ENCODE data around the gene RGL4.
"Not testable (repeated sequence)": the region's sequence is repeated elsewhere in the genome, so short reads cannot be mapped to it uniquely, and the experiment has no call there.

RGL4 gene

GRCh38 chr22:23690713-23691112, at the start of gene RGL4:
RGL4 (plus strand) TSS chr22:23691013; CDS start chr22:23692031, 1,018 bp downstream.
- H3K4me3 ChIP-seq (ENCODE audit: low read depth, low read length): no peak within 1 kb of the TSS
- TF ChIP-seq, protein P1, sequence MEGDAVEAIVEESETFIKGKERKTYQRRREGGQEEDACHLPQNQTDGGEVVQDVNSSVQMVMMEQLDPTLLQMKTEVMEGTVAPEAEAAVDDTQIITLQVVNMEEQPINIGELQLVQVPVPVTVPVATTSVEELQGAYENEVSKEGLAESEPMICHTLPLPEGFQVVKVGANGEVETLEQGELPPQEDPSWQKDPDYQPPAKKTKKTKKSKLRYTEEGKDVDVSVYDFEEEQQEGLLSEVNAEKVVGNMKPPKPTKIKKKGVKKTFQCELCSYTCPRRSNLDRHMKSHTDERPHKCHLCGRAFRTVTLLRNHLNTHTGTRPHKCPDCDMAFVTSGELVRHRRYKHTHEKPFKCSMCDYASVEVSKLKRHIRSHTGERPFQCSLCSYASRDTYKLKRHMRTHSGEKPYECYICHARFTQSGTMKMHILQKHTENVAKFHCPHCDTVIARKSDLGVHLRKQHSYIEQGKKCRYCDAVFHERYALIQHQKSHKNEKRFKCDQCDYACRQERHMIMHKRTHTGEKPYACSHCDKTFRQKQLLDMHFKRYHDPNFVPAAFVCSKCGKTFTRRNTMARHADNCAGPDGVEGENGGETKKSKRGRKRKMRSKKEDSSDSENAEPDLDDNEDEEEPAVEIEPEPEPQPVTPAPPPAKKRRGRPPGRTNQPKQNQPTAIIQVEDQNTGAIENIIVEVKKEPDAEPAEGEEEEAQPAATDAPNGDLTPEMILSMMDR (IDR thresholded peaks at IDR 0.05; ENCODE audit: low read depth, low read length): no peak

DNA sequence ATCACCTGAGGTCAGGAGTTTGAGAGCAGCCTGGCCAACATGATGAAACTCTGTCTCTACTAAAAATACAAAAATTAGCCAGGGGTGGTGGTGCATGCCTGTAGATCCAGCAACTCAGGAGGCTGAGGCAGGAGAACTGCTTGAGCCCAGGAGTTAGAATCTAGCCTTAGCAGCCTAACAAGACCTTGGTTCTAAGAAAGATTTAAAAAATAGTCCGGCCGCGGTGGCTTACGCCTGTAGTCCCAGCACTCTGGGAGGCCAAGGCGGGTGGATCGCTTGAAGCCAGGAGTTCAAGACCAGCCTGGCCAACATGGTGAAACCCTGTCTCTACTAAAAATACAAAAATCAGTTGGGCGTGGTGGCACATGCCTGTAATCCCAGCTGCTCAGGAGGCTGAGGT, 44.3 kb upstream of the RGL4 start:
- not testable (repeated sequence) for H3K4me3 ChIP-seq (ENCODE audit: low read depth, low read length)

GRCh38 chr22:23649071-23649501, 41.7 kb upstream of the RGL4 start:
- H3K4me3 ChIP-seq (ENCODE audit: low read depth, low read length): no peak overlapping the region
- TF ChIP-seq, protein P1 (IDR thresholded peaks at IDR 0.05; ENCODE audit: low read depth, low read length): no peak

GRCh38 chr22:23651676-23652075, 39.1 kb upstream of the RGL4 start:
- H3K4me3 ChIP-seq (ENCODE audit: low read depth, low read length): no peak overlapping the region
- TF ChIP-seq, protein P1 (IDR thresholded peaks at IDR 0.05; ENCODE audit: low read depth, low read length): no peak

GRCh38 chr22:23652286-23652685, 38.5 kb upstream of the RGL4 start:
- no peak overlapping the region for H3K4me3 ChIP-seq (ENCODE audit: low read depth, low read length)
- TF ChIP-seq, protein P1 (IDR thresholded peaks at IDR 0.05; ENCODE audit: low read depth, low read length): no peak

DNA sequence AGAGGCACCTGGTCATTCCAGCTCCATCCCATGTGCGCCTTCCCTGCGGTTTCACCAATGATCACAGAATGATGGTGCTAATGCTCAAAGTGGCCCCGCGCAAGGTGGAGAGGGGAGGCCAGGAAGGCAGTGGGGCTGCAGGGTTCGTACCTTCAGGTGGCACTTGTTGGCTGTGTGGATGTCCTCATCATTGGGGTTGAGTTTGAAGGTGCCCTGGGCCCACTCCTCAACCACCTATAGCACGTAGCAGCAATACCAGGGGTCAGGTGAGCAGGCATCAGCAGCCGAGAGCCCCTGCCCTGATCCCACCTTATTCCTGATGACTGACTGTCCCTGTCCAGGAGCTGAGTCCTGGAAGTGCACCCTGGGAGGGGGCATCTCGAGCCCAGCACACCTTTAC, 38.1 kb upstream of the RGL4 start:
- TF ChIP-seq, protein P1 (IDR thresholded peaks at IDR 0.05; ENCODE audit: low read depth, low read length): no peak
- H3K4me3 ChIP-seq (ENCODE audit: low read depth, low read length): no peak overlapping the region

GRCh38 chr22:23655891-23656475, 34.8 kb upstream of the RGL4 start:
- no peak overlapping the region for H3K4me3 ChIP-seq (ENCODE audit: low read depth, low read length)
- TF ChIP-seq, protein P1 (IDR thresholded peaks at IDR 0.05; ENCODE audit: low read depth, low read length): no peak

DNA sequence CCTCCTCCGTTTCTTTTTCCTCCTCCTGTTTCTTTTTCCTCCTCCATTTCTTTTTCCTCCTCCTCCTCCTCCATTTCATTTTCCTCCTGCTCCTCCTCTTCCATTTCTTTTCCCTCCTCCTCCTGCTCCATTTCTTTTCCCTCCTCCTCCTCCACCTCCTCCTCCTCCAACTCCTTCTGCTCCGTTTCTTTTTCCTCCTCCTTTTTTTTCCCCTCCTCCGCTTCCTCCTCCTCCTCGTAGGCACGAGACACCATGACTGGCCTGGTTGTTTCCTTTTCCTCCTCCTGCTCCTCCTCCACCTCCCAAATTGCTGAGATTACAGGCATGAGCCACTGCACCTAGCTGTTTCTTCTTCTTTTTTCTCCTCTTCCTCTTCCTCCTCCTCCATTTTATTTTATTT, 33.1 kb upstream of the RGL4 start:
- H3K4me3 ChIP-seq (ENCODE audit: low read depth, low read length): no peak overlapping the region
- TF ChIP-seq, protein P1 (IDR thresholded peaks at IDR 0.05; ENCODE audit: low read depth, low read length): no peak

GRCh38 chr22:23660381-23660780, 30.4 kb upstream of the RGL4 start:
- H3K4me3 ChIP-seq (ENCODE audit: low read depth, low read length): not testable (repeated sequence)
